Spleen (tissue), 3 donors: ENCODE data around the gene CALN1.

Source experiments
- POLR2A ChIP-seq, 3 donors: fragments of 450-650 bp; IDR thresholded peaks; one replicate each; pipeline ENCODE4 v1.5.1; 2017; ENCODE audit warnings: antibody characterized with exemption in 3 of 3, mild to moderate bottlenecking in 1 of 3
- POLR2AphosphoS5 ChIP-seq, 3 donors: sonication (generic); formaldehyde crosslinking; IDR thresholded peaks; one replicate each; pipeline ENCODE4 v1.5.1; 2017; ENCODE audit warnings: antibody characterized with exemption in 3 of 3

DNA sequence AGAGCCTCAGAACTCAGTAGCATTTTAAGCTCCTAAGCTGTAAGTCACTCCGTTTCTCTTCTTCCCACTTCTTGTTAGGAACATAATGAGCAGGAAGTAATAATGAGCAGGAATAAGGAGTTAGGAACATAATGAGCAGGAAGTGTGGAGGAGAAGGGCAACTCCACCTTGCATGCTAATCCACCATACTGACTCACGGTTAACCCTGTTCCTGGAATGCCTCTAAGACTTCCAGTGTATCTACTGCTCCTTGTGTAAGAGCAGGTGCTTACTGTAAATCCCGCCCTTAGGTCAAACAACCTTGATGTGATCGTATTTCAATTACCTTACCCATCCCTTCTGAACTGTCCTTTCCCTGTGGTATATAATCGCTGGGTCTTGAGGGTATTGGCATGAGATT is 528.7 kb downstream of the CALN1 start:
- TF ChIP-seq POLR2A (IDR thresholded peaks at IDR 0.05) (no peak), POLR2AphosphoS5 (IDR thresholded peaks at IDR 0.05) (no peak)
